Nephron (organoid): ENCODE results near the gene TMEM151B.

Experiments used
- H3K27ac Mint-ChIP-seq, 3 experiments: 2 replicates each; pipeline ENCODE4 v1.8.0; 2020; ENCODE audit warnings: mixed read lengths in 3 of 3, mild to moderate bottlenecking in 2 of 3, moderate library complexity in 1 of 3
- H3K27me3 Mint-ChIP-seq: 2 replicates; pipeline ENCODE4 v1.8.0; 2021; ENCODE audit warnings: low read depth, mild to moderate bottlenecking, moderate library complexity, mixed read lengths
- H3K36me3 Mint-ChIP-seq: 2 replicates; pipeline ENCODE4 v1.8.0; 2020; ENCODE audit warnings: low read depth, mixed read lengths
- H3K4me1 Mint-ChIP-seq: 2 replicates; pipeline ENCODE4 v1.8.0; 2020; ENCODE audit warnings: mixed read lengths
- H3K4me3 Mint-ChIP-seq, 3 experiments: 2 replicates each; pipeline ENCODE4 v1.8.0; 2020; ENCODE audit warnings: mild to moderate bottlenecking in 3 of 3, mixed read lengths in 3 of 3, moderate library complexity in 2 of 3
- H3K9me3 Mint-ChIP-seq: 2 replicates; pipeline ENCODE4 v1.8.0; 2020; ENCODE audit warnings: mixed read lengths
- CTCF ChIP-seq, 3 experiments: fragments of 200-600 bp; sonication (generic); IDR thresholded peaks; one replicate each; pipeline ENCODE4 v1.5.0; 2021; ENCODE audit warnings: antibody characterized with exemption in 3 of 3; ENCODE audit not compliant: unreplicated experiment in 3 of 3

TMEM151B gene

GRCh38 chr6:44227148-44227793 lies 43.0 kb upstream of the TMEM151B start:
- Mint-ChIP-seq H3K27me3 (peaks cover 7% of the 10 kb centered on the region), H3K27ac (peak overlapping the region; percentile 42 to 67 (median 50)), H3K4me1 (peaks cover 68% of the 10 kb centered on the region), H3K4me3 (peak overlapping the region; percentile 44 to 65 (median 58)), H3K36me3 (no peaks in the 10 kb centered on the region), H3K9me3 (no peaks in the 10 kb centered on the region)
- no peak for TF ChIP-seq CTCF (IDR thresholded peaks at IDR 0.05; ENCODE audit: unreplicated experiment in 3 of 3)

- no peak for TF ChIP-seq CTCF (IDR thresholded peaks at IDR 0.05; ENCODE audit: unreplicated experiment in 3 of 3)
- H3K36me3 Mint-ChIP-seq, result no peaks in the 10 kb centered on the region
- peaks cover 63% of the 10 kb centered on the region for H3K4me1 Mint-ChIP-seq
- no peaks in the 10 kb centered on the region for H3K9me3 Mint-ChIP-seq
- peaks cover 7% of the 10 kb centered on the region for H3K27me3 Mint-ChIP-seq
- H3K4me3 Mint-ChIP-seq, result peak overlapping the region; percentile 11 to 65 (median 58)
- peak overlapping the region; percentile 26 to 67 (median 50) for H3K27ac Mint-ChIP-seq
Observed at GRCh38 chr6:44228031-44228430, 42.2 kb upstream of the TMEM151B start.

GRCh38 chr6:44228433-44228832 lies 41.8 kb upstream of the TMEM151B start:
- TF ChIP-seq CTCF (IDR thresholded peaks at IDR 0.05; ENCODE audit: unreplicated experiment in 3 of 3), result no peak
- Mint-ChIP-seq H3K27me3 (peaks cover 7% of the 10 kb centered on the region), H3K9me3 (no peaks in the 10 kb centered on the region), H3K36me3 (no peaks in the 10 kb centered on the region), H3K4me3 (peak overlapping the region in 1 of 3 experiments; percentile 11), H3K27ac (peak overlapping the region; percentile 50 to 67 (median 57)), H3K4me1 (peaks cover 62% of the 10 kb centered on the region)

- TF ChIP-seq CTCF (IDR thresholded peaks at IDR 0.05; ENCODE audit: unreplicated experiment in 3 of 3), result no peak
- Mint-ChIP-seq H3K9me3 (no peaks in the 10 kb centered on the region), H3K27me3 (peaks cover 7% of the 10 kb centered on the region), H3K4me1 (peaks cover 66% of the 10 kb centered on the region), H3K27ac (peak overlapping the region; percentile 48 to 67 (median 57)), H3K4me3 (peak overlapping the region; percentile 13 to 30 (median 17)), H3K36me3 (no peaks in the 10 kb centered on the region)
Observed at GRCh38 chr6:44228836-44229235, 41.4 kb upstream of the TMEM151B start.

GRCh38 chr6:44229376-44230033 lies 40.7 kb upstream of the TMEM151B start:
- peak overlapping the region; percentile 48 to 67 (median 57) for H3K27ac Mint-ChIP-seq
- H3K4me3 Mint-ChIP-seq, result peak overlapping the region in 1 of 3 experiments; percentile 17
- H3K36me3 Mint-ChIP-seq, result no peaks in the 10 kb centered on the region

More at GRCh38 chr6:44229376-44230033, 40.7 kb upstream of the TMEM151B start:
- Mint-ChIP-seq H3K4me1 (peaks cover 66% of the 10 kb centered on the region), H3K27me3 (peaks cover 6% of the 10 kb centered on the region), H3K9me3 (no peaks in the 10 kb centered on the region)
- no peak for TF ChIP-seq CTCF (IDR thresholded peaks at IDR 0.05; ENCODE audit: unreplicated experiment in 3 of 3)
